NCI-H748 (cell line): ENCODE results near the gene EXD3.
"Not testable (repeated sequence)": the region's sequence is repeated elsewhere in the genome, so short reads cannot be mapped to it uniquely, and the experiment has no call there.

Experiments used
- DNase-seq: peaks from one replicate; lab custom pipeline; 2025; ENCODE audit not compliant: unreplicated experiment; lab: John Stamatoyannopoulos, UW

Gene EXD3

DNA sequence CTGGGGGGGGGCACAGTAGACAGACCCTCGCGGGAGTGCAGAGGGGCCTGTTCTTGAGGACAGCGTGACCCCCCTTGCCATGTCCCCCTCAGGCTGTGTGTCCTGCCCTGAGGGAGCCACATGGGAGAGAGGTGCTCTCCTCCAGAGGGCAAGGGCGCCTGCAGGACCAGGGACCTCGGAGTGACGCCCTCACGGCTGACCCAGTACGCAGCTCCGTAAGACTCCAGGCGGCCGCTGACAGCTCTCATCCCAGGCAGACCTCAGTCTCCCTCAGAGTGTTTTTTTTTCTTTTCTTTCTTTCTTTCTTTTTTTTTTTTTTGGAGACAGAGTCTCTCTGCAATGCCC, 27.3 kb downstream of the EXD3 start:
- DNase-seq, result no peak

DNA sequence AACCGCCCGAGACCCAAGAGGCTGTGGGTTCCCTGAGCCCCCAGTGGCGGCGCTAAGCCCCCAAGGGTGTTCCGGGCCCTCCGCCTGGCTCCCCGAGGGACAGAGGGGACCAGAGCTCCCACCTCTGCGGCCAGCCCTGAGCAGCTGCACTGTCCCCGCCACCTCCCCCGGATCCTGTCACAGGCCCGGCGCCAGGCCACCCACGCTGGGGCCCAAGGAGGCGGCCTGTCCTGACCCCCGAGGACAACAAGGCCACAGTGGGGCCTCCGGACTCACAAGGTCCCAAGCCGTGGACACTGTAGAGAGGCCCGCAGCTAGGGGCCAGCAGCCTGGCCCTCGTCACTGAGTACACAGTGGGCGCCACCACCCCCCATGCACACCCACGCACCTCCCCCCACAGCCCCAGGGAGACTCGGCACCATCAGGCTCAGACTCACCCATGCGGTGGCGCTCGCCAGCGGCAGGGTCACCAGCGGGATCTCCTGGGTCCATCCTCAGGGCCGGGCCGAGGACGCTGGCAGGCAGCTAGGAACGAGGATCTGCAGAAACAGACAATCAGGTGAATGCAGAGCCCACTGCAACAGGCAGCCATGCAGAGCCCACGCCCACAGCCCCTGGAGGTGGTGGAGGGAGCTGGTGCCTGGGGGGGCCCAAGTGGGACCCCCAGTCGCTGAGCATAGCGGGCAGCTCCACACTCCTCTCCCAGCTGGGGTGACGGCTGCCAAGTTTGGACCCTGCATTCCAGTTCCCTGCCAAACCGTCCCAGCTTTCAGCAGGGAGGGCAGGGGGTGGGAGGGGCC, 27.9 kb downstream of the EXD3 start:
- DNase-seq, result no peak

DNA sequence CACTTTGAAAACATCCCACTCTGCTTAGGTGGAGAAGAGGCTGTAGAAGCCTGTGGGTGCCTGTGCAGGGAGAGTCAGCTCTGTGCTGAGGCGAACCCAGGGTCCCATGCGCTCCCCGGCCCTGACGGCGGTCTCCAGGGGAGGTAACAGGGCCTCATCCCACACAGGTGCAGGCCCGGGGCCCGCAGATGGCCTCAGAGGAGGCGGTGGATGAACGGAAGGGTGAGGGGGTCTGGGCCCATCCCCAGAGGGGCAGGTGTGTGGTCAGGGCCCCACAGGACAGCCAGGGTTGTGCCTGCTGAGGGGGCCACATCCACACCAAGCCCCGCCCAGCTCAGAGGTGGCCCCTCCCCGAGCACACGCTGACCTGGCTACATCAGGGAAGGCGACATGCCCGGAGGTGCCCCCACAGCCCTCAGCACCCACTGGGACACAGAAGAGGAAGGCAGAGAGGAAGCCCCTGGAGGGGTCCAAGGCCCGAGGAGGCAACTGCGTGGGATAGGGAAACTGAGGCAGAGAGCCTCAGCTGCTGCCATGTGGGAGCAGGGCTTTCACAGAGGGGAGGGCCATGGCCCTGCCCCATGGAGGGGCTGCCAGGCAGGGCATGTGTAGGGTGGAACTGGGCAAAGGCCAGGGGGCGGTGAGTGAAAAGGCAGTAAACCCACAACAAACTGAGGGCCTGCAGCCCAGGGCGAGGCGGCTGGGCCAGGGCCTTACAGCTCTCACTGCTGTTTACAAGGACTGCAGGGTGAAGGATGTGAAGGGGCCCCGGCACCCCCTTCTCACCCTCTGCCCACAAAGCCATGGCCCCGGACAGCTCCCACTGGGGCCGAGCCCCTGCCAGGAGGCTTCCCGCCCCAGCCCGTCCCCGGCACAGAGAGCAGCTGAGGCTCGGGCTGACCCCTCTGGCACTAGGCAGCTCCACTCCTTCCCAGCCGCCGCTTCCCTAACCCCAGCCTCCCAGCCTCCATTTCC, 29.5 kb downstream of the EXD3 start:
- no peak for DNase-seq

DNA sequence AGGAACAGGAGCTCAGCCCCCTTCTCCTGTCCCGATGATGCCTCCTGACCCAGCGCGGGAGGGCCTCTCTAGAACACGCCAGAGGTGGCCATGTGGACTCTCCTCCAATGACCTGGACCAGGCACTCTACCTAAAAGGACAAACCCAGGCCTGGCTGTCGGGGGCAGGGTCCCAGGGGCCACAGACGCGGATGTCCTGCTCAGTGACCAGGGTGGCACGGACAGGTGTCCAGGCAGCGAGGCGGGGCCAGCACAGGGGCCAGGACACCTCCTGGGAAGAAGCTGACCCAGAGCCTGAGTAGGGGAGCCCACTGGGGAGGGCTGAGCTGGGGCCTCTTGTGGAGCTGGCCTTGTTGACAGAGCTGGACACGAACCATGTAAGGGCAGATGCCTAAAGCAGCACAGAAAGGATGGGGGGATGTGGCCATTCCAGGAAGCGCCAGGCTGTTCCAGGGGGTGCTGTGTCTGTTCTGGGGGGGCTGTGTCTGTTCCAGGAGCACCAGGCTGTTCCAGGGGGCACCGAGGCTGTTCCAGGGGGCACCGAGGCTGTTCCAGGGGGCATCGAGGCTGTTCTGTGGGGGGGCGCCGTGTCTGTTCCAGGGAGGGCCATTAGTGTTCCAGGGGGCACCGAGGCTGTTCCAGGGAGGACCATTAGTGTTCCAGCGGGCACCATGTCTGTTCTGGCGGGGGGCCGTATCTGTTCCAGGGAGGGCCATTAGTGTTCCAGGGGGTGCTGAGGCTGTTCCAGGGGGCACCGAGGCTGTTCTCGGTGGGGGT, 30.5 kb downstream of the EXD3 start:
- no peak for DNase-seq

DNA sequence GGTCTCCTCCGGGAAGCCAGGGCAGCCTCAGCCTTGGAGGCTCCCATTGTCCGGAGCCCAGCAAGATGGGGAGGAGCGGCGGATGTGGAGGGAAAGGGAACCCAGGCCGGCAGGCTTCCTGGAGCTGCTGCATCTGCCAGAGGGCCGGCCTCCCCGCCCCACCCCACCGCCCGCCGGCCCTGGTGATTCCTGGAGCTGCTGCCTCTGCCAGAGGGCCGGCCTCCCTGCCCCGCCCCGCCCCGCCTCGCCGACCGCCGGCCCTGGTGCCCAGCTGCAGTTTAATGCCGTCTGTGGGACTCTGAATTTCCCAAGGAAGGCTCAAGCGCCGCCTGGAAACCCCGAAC, 31.6 kb downstream of the EXD3 start:
- no peak for DNase-seq

DNA sequence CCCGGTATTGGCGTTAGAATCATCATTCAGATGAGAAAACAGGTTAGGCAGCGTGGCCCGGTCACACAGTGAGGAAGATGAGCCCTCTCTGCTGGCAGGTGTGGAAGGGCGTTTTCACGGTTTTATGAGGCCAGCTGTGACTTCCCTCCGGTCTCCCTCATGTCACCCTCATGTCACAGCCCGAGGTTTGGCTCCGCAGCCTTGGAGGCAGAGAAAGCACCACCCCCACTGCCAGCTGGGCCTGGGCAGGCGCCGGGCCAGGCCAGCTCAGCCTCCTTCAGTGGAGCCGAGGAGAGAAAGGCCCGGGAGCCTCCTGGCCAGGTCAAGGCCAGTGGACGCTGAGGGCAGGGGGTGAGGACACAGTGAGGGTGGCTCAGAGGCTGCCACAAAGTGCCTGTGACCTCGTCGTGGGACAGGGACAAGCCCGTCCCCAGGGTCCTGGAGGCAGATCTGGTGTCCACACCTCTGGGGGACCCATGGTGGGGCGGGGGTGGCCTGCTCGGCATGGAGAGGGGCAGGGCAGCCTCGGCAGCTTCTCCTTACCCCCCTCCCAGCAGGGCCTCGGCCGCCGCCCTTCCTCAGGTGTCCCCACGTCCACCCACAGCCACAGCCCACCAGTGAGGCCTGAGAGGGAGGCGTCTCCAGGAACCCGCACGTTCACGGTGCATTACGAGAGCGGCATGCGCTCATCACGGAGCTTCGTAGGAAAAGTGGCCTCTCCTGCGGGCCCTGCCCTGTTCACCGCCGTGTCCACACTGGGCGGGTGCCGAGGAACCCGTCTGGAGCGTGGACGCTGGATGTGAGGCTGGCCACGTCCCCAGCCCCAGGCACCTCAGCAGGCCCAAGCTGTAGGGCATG, 32.2 kb downstream of the EXD3 start:
- DNase-seq, result peak; percentile 24

DNA sequence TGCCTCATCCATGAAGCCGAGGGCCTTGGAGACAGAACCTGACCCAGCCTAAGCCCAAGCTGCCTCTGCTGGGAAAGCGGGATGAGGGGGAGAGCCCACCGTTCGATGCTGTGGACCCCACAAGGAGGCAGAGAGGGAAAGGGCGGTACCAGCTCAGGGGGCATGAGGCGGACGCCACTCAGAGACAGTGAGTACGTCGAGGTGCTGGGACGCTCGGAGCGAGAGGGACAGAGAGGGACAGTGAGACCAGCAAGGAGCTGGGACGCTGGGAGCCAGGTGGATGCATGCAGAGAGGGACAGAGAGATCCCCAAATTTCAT, 33.6 kb downstream of the EXD3 start:
- DNase-seq, result no peak

DNA sequence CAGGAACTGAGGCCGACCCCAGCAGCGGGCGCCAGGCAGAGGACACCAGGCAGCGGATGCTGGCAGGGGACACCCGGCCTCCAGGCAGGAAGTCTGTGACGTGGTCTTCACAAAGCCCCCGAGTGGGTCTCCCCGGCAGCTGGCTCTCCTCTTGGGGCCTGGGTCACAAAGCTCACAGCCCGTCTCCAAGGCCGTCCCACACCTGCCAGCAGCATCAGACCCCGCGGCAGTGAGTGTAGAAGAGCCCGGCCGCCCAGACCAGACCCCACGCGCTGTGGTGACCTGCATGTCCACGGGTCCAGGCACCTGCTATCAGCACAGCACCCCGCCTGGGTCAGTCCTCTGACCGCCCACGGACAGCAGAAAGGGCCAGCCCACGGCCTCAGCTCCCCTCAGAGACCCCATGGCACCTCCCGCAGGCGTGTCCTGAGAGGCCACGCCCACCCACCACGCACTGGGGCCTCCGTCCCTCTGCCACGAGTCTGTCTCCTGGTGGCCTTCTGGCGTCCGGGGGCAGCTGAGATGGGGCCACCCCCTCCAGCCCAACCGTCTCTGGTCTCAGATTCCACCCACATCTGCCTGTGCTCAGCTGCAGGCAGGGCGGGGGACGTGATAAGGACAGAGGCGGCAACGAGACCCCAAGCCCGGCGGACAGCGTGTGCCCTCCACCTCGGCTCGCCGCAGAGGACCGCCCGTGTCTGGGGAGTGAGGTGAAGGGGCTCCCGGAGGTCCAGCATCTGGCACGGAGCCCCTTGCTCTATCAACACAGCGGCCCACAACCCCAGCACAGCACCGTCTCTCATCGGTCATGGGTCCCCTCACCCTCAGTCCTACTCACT, 34.2 kb downstream of the EXD3 start:
- no peak for DNase-seq

DNA sequence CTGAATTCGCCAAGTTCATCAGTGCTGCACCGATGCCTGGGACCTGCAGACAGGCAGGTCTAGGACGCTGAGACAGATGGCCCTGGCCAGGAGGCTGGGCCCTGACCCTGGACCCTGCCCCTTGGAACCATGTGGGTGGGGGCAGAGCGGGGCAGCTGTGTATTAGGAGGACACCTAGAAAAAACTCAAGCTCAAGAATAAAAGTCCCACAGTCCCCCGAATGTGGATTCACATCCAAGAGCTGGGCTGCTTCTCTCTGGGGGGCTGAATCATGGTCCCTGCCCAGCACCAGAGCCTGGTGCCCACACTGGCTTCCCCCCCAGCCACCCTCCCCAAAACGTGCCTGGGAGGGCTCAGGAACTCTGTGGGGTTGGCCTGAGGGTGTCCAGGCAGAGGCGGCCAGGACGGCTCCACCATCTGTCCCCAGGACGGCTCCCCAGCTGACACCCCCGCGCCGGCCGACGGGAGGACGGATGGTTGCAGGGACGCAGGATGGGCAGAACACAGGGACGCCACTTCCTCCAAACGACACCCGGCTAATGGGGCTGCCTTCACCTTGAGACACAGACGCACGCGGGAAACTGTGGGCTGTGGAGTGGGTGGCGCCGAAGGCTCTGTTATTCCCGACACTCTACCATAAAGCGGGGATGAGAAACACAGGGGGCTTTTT, 34.9 kb downstream of the EXD3 start:
- DNase-seq, result no peak

DNA sequence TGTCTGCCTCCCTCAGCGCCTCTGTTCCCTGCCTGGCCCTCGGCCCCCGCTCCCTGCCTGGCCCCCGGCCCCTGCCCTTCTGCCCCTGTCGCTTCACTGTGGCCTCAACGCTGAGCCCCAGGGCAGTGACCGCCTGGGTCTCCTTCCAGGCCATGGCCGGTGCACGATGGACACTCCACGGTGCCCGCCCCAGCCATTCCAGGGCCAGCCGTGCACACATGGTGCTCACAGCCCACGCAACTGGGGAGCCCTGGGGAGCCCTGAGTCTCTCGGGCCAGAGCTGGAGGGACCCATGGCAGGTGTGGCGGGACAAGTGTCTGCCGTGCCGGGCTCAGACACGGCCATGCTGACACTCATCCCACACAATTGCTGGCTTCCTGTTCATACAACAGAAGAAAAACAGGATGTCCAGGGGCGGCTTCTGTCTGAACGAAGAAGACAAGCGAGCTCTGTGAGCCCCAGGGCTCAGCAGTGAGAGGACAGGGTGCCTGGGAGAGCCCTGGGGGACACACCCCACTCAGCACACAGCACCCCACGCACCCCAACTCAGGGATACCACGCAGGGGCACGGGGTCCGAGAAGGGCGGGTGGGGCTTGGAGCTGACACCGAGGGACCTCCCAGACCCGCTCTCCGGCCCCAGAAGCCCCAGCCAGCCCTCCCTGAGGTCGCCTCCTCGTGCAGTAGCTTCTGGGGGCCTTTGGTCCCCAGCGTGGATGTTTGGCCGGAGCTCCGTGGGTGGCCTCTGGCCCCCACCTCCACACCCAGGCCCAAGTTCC, 35.7 kb downstream of the EXD3 start:
- DNase-seq, result no peak

DNA sequence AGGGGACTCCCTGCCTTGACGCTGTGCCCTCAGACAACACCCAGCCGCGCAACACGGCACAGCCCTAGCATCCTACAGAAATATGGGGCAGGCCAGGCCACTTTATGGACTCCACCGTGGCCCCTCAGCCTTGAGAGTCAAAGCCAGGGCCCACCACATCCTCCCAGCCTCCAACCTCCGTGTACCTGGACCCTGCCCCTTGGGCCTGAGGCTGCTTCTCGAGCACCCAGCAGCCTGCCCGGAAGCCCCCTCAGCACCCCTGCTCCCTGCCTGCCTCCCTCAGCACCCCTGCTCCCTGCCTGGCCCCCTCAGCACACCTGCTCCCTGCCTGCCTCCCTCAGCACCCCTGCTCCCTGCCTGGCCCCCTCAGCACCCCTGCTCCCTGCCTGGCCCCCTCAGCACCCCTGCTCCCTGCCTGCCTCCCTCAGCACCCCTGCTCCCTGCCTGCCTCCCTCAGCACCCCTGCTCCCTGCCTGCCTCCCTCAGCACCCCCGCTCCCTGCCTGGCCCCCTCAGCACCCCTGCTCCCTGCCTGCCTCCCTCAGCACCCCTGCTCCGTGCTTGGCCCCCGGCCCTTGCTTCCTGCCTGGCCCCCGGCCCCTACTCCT, 36.4 kb downstream of the EXD3 start:
- DNase-seq, result not testable (repeated sequence)

DNA sequence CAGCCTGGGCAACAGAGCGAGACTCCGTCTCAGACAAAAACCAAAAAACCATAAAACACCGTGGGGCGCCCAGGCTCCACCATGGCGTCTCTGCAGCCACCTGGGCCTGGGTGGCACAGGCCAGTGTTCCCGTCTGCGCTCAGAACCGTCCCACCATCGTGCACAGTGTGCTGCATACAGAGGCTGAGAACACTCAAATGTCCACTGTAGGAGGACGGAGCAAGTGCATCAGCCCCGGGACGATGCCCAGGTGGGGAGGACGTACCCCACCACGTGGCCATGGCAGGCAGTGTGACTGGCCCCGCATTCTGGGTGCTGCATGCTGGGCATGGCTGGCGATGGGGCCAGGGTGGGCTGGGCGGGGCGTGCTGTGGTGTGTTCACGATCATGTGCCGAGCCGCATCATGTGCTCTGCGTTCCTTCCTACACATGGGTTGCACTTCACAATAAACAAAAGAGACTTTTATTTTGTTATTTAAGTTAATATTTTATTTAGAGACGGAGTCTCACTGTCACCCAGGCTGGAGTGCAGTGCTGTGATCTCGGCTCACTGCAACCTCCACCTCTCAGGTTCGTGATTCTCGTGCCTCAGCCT, 37.8 kb downstream of the EXD3 start:
- DNase-seq, result no peak

DNA sequence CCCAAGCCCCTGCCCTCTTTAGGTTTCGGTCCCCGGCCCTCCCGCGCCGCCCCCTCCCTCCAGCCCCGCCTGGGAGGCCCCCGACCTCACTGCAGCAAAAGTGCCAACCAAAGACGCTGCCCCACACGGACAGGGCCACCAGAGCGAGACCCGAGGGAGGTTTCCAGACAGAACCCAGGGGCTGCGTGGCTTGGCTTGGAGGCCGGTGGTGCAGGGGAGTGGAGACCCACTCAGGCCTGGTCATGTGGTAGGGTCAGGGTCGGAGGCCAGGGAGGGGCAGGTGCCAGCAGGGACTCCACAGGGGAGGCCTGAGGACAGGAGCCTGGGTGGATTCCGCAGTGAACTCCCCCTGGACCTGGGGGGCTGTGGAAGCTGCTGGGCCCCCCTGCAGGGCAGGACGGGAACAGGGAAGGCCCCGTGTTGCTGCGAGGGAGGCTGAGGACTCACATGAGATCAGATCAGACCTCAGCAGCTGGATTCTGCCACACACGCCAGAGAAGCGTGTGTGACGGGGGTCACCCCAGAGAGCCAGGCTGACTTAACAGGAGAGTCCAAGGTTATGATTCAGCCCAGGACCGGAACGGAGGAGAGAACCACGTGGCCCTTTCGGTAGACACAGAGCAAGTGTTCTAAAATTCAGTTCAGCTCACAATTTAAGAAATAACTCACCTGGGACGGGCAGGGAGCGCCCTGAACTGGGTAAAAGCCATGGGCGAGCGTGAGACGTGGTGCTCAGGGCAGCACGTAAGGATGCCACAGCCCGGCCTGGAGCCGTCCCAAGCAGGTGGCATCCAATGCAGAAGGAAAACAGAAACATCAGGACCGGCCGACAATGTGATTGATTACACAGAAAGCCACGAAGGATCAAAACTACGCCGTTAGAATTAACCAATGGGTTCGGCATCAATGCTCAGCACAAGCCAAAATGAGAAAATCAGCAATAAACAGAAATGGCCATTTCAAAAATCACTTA, 38.9 kb downstream of the EXD3 start:
- no peak for DNase-seq

DNA sequence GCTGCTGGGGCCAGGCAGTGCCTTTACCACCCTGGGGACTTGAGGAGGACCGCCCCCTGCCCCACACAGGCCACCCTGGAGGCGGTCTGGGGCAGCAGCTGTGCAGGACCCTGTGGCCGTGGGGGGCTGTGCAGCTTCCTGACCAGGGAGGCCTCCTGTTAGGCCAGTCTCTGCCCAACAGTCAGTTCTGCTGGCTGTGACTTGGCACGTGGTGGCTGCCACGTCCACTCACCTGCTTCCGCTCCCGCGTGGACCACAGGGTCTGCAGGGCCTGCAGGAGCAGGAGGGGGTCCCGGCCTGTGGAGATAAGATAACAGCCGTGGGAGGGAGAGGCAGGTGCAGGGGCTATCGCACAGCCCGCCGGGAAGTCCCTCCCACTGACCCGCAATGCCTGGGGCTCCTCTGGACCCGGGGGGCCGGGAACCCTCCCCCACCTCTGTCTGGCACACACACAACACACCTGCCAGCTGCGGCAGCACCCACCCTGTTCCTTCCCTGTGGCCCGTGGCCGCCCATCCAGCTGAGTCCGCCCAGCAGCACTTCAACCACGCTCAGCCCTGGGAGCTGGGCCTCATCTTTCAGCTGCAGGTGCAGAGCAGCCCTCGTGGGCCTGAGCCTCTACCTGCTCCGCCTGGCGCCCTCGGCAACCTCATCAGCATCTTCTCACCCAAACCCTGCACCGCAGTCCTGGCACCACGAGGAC, 39.7 kb downstream of the EXD3 start:
- DNase-seq, result peak; percentile 39

DNA sequence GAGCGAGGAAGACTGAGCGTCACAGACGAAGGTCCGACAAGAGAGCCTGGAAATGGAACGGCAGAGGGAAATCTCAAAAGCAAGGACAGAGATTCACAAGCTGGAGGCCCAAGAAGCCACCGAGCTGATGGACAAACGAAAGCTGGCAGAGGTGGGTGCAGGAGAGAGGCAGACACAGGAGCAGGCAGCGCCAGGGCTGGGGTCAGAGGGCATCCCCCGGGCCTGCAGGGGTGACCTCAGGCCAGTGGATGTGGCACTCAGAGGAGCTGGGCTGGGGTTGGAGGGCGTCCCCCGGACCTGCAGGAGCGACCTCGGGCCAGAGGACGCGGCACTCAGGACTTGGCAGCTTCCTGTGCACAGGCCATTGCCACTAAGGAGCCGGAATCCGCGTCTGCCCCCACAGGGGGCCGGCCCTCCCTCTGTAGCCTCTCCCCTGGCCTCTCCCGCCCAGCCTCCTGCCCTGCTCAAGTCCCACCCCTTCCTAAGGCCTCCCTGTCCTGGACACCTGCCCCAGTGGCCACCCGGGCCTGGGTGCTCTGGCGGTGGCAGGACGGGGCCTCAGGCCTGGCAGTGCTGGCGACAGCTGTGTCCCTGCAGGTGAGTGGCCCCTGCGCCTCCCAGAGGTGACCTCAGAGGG, 40.4 kb downstream of the EXD3 start:
- DNase-seq, result no peak
